GM18520 (cell line): ENCODE data around the gene RBBP8.

Experiments used
- ATAC-seq: cut with Tn5 transposase; IDR thresholded peaks from one replicate; pipeline ENCODE4 v1.9.1; 2021; ENCODE audit not compliant: unreplicated experiment

Gene RBBP8

GRCh38 chr18:23059541-23060465, 126.7 kb downstream of the RBBP8 start:
- ATAC-seq = no peak

GRCh38 chr18:23062011-23062410, 128.9 kb downstream of the RBBP8 start:
- ATAC-seq = no peak

GRCh38 chr18:23063502-23063901, 130.4 kb downstream of the RBBP8 start:
- ATAC-seq = no peak

GRCh38 chr18:23065234-23065806, 132.2 kb downstream of the RBBP8 start:
- no peak for ATAC-seq

- ATAC-seq = no peak
Measured at GRCh38 chr18:23066060-23066459, 132.9 kb downstream of the RBBP8 start.

GRCh38 chr18:23066504-23067039, 133.4 kb downstream of the RBBP8 start:
- ATAC-seq = no peak

GRCh38 chr18:23067236-23067635, 134.1 kb downstream of the RBBP8 start:
- no peak for ATAC-seq

GRCh38 chr18:23068011-23068410, 134.9 kb downstream of the RBBP8 start:
- no peak for ATAC-seq

- ATAC-seq = no peak
Measured at GRCh38 chr18:23068570-23069310, 135.6 kb downstream of the RBBP8 start.

GRCh38 chr18:23069481-23069880, 136.4 kb downstream of the RBBP8 start:
- ATAC-seq = no peak

GRCh38 chr18:23069898-23070297, 136.8 kb downstream of the RBBP8 start:
- ATAC-seq = no peak

- ATAC-seq = peak; percentile 88
Measured at GRCh38 chr18:23071285-23071684, 138.2 kb downstream of the RBBP8 start.

- no peak for ATAC-seq
Measured at GRCh38 chr18:23072079-23072478, 139.0 kb downstream of the RBBP8 start.

- ATAC-seq = no peak
Measured at GRCh38 chr18:23073996-23074606, 141.0 kb downstream of the RBBP8 start.
